ENCODE results near the gene CHRND.

DNA sequence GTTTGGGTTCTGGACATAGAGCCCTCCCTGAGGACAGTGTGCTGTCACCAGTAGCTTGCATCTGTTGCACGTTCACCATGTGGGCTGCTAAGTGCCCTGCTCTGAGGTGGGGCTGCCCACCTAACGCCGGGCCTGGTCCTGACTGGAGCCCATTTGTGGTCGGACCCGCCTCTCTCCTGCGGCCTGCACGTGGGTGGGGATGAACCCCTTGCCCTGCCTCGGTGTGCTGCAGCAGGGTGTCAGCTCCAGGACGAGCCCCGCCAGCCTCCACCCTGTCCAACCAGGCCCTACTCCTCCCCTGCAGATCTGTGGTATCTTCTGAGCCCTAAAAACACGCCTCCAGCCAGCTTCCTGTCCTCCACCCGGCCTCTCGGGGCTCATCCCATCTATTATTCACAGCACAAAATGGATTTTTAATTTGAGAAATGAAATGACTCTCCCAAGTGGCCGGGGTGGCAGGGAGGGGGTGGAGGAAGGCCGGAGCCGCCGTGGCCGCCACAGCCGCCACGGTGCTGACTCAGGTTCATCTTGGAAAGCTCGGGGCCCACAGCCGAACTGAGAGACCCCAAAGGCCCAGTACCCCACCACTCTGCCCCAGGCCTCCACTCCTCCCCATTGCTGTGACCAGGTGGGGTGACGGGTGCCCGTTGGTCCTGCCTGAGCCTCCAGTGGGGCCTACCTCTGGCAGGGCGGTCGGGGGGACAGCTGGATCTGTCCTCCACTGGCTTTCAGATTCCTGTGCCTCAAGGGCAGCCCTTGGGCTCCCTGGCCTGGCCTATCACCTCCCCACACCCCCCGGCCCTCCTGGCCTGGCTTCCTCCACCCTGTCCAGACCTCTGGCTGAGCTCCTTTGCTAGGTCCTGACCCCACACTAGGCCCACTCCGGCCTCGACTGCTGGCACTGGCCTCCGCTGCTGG lies 35.5 kb upstream of the CHRND start:
- TF ChIP-seq, protein P1, sequence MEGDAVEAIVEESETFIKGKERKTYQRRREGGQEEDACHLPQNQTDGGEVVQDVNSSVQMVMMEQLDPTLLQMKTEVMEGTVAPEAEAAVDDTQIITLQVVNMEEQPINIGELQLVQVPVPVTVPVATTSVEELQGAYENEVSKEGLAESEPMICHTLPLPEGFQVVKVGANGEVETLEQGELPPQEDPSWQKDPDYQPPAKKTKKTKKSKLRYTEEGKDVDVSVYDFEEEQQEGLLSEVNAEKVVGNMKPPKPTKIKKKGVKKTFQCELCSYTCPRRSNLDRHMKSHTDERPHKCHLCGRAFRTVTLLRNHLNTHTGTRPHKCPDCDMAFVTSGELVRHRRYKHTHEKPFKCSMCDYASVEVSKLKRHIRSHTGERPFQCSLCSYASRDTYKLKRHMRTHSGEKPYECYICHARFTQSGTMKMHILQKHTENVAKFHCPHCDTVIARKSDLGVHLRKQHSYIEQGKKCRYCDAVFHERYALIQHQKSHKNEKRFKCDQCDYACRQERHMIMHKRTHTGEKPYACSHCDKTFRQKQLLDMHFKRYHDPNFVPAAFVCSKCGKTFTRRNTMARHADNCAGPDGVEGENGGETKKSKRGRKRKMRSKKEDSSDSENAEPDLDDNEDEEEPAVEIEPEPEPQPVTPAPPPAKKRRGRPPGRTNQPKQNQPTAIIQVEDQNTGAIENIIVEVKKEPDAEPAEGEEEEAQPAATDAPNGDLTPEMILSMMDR (conservative IDR thresholded peaks at IDR 0.05; ENCODE audit: low read depth, low read length) = no peak
- no peak for TF ChIP-seq FOS (IDR thresholded peaks at IDR 0.05; ENCODE audit: low read depth, low read length)
- TF ChIP-seq POLR2A (IDR thresholded peaks at IDR 0.05; ENCODE audit: low read depth, low read length) = no peak
- TF ChIP-seq SMC3 (IDR thresholded peaks at IDR 0.05; ENCODE audit: low read depth, low read length) = no peak
- no peak for TF ChIP-seq RFX5 (IDR thresholded peaks at IDR 0.05; ENCODE audit: low read depth, low read length)
- no peak for TF ChIP-seq RAD21 (IDR thresholded peaks at IDR 0.05; ENCODE audit: low read length)
- no peak for TF ChIP-seq CEBPB (IDR thresholded peaks at IDR 0.05; ENCODE audit: low read depth, low read length)
- no peak for TF ChIP-seq MXI1 (IDR thresholded peaks at IDR 0.05; ENCODE audit: borderline replicate concordance, low read depth, low read length)
- TF ChIP-seq BHLHE40 (IDR thresholded peaks at IDR 0.05; ENCODE audit: low read depth, low read length) = no peak
- no peak for TF ChIP-seq MAFK (IDR thresholded peaks at IDR 0.05; ENCODE audit: low read depth, low read length)
- TF ChIP-seq RCOR1 (IDR thresholded peaks at IDR 0.05; ENCODE audit: insufficient replicate concordance, low read length) = no peak
- no peak for TF ChIP-seq MAZ (IDR thresholded peaks at IDR 0.05; ENCODE audit: borderline replicate concordance, low read depth, low read length)
